Measurements from ENCODE around the gene DUXB.
A peak's percentile ranks its signal among the peaks of the same experiment; 100 is the strongest.

DUXB gene

GRCh38 chr16:75660321-75660720, 40.9 kb downstream of the DUXB start:
- DNase-seq: no peak

- no peak for DNase-seq
Measured at GRCh38 chr16:75658175-75658574, 43.1 kb downstream of the DUXB start.

GRCh38 chr16:75653922-75654321, 47.3 kb downstream of the DUXB start:
- no peak for DNase-seq

GRCh38 chr16:75648265-75649076, 52.8 kb downstream of the DUXB start:
- DNase-seq: peak; percentile 80

- peak; percentile 89 for DNase-seq
Measured at GRCh38 chr16:75647492-75648264, 53.6 kb downstream of the DUXB start, which contains the start of the genes KARS1 and TERF2IP. TSS of gene KARS1 (minus strand) at chr16:75647665. CDS start at chr16:75647639, 26 bp downstream. TSS of gene TERF2IP (plus strand) at chr16:75647773. CDS start at chr16:75647883, 110 bp downstream.

- no peak for DNase-seq
Measured at GRCh38 chr16:75647112-75647491, 54.2 kb downstream of the DUXB start.

GRCh38 chr16:75644240-75645012, 56.8 kb downstream of the DUXB start:
- no peak for DNase-seq

Data from COR-L47 (cell line).